HG03095 (cell line): ENCODE measurements around the gene SLC6A13.
"Not testable (repeated sequence)": the region's sequence is repeated elsewhere in the genome, so short reads cannot be mapped to it uniquely, and the experiment has no call there.

ENCODE experiments used
- ATAC-seq: cut with Tn5 transposase; IDR thresholded peaks from one replicate; pipeline ENCODE4 v1.9.1; 2021; ENCODE audit warnings: moderate library complexity; ENCODE audit not compliant: unreplicated experiment

Gene SLC6A13

DNA sequence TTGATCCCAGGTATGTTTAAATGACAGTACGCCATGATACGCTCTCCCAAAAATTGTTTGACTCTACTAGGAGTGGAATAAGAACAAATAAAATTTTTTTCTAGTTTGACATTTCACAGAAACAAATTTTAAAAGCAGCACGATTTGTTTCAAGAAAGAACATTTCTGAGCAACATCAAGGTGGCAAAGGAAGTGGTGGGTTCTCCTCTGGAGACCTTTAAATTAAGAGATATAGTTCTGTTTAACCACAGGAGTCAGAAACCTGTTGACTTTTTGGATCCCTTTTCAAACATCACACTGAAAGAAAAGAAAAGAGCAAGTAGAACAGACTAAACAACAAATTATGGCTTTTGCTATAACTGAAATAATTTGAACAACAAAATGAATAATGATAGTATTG is 2.5 kb upstream of the SLC6A13 start:
- ATAC-seq: no peak

DNA sequence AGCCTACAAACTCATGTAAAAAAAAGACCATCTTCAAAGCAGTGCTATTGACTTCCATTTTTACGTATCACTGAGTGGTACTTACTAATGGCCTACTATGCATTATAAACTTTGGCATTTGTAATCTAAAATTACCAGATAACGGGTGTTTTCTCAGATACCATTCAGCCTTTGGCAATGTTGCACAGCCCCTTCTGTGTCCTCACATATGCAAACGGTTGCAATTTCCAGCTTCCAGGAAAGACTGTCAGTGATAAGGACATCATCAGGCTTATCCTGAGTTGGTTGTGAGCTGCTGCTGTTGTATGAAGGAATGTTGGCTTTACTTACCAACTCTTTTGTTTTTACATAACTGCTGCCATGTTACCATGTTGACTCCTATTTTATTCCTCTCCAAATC is 1.6 kb upstream of the SLC6A13 start:
- no peak for ATAC-seq

DNA sequence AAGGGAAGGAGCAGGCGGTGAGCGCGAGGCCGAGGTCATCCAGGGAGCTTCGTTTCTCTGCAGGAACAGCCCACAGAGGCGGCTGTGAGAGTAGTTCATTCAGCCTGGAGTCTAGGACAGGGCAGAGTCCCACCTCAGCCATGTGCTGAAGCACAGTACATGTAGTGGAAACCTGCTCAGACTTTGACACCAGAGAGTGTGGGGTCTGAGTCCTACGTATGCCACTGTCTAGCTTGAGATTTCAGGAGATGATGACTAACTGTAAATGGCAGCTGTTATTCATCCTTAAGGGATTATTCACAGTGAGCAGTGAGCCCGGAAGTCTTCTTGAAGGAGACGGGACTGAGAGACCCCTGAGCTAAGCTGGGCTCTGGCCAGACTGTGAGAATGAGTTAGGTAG is 938 bp upstream of the SLC6A13 start:
- no peak for ATAC-seq

DNA sequence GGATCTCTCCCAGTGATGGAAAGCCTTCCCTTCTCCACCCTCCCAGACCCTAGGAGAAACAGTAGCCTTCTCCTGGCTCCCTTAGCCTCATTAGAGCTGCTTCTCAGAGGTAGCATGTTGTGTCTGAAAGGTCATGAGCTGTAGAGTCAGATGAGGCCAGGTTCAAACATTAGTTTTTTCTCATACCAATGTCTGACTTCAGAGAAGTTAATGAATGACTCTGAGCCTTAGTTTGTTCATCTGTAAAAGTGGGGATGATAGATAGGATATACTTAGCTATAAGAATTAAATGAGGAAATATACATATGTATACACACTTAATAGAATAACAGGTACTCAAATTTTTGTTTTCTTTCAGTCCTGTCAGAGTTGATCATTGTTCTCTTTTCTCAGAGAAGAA is 523 bp downstream of the SLC6A13 start:
- no peak for ATAC-seq

DNA sequence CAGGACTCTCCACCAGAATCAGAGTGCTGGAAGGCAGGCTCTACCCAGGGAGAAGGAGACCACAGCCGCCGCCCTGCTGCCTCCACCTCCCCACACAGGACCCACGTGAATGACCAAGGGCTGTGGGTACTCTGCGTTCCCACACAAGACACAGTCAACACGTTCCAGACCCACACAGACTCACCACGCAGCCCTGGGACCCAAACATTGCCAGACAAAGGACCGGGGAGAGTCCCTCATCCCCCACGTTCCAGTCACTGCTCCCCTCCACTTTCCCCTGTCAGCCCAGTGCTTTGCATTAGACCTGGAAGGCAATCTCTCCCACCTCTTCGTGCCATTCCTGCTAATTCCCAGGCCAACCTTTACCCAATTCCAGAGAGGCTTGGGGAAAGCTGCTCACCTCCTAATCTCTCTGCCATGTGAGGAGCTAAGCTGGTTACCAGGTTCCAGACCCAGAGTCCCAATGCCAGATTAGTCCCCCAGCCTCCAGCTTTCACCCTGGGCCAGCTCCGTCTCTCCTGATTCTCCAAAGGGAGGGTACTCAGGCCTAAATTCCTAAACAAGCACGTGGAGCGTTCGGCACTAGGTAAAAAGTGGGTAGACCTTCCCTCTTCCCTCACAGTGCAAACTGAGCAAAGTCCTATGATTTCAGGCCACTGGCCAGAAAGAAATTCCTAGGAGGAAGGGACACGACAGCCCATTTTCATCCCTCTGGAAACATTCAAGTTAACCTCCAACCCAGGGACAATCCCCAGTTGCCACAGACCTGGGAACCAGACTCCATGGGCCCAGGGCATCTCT is 4.9 kb downstream of the SLC6A13 start:
- ATAC-seq: no peak

DNA sequence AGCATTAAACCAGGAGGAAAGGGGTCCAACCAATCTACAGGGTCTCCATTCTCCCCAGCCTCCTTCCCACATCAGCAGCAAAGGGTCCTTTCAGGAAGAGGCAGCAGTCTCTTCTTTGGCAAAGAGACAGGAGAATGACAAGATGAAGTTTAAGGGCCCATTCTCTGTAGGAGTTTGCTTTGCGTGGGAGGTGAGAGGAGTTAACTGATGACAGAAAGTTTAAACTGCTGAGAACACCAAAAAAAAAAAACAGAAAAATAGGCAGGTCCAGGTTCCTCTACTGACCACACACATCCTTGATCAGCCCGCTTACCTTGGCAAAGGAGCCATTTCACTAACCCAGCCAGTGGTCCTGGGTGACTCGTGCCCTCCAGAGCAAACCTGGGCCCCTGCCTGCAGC is 5.7 kb downstream of the SLC6A13 start:
- ATAC-seq: no peak

DNA sequence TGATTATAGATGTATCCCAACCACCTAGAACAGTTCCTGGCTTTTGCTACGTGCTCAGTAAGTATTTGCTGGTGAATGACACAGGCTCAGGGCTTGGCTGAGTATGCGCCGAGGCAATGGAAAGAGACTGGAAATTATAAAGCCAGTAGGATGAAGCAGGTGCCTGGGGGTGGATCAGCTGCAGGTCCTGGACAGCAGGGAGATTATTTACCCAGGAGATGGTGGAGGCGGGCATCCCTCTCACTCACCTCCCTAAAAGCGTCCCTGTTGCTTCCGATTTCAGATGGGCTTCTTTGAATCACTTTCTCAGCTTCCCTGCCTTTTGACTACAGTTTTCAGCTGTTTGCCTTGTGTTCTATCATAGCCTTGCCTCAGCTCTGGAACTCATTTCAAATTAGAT is 6.4 kb downstream of the SLC6A13 start:
- ATAC-seq: no peak

DNA sequence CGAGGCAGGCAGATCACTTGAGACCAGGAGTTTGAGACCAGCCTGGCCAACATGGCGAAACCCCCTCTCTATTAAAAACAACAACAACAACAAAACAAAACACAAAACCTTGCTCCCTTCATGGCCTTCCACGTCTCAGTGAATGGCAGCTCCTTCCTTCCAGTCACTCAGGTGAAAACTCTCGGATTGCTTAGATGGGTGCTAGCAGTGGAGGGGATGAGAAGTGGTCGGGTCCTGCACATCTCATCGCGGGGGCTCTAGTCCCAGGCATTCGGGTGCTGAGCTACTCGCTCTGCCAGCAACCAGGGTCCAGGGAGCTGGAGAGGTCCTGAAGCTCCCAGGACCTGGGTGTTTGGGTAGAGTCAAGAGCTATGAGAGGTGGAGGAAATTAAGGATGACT is 7.7 kb downstream of the SLC6A13 start:
- ATAC-seq: no peak

DNA sequence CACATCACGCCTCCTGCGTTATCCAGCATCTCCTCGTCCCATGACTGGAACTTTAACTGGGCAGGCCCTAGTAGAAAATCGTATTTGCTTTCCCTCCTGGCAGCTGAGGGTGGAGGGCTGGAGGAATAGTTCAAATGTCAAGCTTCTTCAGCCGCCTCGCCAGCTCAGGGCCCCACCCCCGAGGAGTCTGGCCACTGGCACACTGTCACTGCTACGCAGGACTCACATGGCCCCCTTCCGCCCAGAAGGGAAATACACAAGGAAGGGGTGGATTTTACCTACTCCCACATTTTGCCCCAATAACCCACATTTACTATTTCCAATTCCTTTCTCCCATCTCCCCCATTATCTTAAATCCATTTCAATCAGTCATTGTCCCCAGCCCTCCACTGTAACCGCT is 8.6 kb downstream of the SLC6A13 start:
- no peak for ATAC-seq

DNA sequence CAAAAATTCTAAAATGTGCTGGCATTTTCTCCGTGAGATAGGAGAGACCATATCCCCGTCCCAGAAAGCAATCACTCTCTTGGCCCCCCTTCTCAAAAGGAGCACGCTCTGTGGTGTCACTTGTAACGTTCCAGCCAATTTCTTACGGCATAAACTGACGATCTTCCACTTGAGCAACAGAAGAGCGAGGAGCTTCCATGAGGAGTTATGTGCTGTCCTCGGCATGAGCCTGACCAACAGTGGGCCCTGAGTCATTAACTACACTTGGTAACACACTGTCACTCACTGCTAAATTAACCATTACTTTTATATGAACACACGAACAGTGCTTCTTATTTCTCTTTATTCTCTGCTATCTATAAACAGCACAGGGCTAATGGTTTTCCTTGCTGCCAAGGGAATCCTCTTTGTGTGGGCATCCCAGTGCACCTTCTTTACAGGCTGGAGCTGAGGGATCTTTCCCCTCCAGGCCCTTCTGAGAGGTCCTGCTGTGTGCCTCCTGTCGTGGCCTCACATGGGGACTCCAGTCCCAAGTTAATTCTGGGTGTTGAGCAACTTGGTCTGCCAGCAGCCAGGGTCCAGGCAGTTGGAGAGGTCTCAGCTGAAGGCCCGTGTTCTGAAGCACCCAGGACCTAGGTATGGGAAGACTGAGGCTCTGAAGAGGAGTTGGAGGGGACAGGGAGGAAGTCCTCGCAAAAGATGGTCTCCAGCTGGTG is 9.4 kb downstream of the SLC6A13 start:
- no peak for ATAC-seq

DNA sequence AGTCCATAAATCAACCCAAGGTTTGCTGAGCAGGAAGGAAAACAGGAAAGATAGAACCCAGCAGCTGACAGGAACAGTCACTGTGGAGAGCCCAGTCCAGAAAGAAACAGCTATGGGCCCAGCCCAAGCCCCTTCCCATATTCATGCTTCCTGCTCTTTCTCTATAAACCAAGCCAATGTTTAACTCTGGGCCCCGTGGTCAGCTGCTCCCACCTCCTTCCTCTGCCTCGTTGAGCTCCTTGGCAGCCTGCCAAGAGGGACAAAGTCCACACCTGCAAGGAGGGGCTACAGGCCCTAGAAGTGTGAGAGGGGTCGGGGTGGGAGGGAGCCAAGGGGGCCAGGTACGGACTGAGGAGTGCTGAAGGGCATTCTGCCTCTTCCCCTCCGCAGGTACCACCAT is 10.0 kb downstream of the SLC6A13 start:
- no peak for ATAC-seq

DNA sequence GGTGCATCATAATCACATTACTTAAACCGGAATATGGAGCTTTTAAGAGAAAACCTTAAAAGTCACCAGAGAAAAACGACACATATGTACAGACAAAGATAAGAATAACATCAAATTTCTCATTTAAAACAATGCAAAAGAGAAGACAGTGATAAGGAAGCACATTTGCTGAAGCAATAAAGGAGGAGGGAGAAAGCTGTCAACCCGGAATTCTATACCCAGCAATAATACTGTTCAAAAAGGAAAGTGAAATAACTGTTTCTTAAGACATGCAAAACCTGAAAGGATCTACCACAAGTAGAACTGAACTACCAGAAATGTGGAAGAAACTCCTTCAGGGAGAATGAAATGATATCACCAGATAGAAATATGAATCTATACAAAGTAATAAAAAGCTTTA is 15.4 kb downstream of the SLC6A13 start:
- no peak for ATAC-seq

DNA sequence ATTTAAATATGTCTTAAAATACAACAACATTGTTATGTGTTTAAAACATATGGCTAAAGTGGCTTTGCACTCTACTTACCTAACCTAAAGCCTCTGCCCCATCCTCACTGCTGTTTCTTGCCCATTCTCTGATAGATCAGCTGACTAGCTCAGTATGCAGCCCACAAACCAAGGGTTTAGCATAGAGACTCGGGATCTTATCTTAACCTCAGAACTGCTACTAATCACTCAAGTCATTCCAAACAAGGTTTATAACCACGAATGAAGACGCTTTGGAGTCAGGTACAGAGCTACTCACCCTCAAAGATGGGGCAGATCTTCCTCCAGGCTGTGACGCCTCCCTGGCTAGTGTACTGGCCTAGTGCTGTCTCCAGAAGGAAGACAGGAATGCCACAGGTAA is 19.3 kb downstream of the SLC6A13 start:
- no peak for ATAC-seq

DNA sequence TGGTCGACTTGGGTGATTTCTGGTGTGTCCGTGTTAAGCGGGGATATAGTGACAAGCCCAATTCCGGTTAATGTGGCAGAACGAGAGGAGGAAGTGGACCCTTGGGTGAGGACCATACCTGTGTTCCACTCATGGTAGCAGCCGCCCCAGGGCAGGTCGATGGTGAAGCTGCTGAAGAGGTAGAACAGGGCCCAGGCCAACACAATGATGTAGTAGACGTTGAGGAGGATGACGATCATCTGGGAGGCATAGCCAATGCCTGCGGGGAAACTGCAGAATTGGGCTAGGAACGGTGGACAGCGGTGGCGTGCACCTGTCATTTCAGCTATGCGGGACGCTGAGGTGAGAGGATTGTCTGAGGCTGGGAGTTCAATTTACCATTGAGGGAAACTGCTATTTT is 20.1 kb downstream of the SLC6A13 start:
- no peak for ATAC-seq

DNA sequence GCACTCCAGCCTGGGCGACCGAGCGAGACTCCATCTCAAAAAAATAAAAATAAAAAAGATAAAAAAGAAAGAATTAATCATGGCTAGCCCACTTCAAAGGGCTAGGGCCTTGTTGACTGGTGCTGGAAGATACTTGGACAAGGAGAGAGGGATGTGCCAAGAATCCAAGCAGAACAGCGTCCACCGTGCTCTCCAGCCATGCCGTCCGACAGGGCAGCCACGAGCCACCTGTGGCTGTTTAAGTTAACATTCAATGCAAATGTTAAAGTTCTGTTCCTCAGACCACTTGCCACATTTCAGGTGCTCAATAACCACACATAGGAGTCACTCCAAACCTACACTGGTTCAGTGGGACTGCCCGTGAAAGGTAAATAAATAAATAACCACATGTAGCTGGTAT is 21.4 kb downstream of the SLC6A13 start:
- ATAC-seq: no peak

DNA sequence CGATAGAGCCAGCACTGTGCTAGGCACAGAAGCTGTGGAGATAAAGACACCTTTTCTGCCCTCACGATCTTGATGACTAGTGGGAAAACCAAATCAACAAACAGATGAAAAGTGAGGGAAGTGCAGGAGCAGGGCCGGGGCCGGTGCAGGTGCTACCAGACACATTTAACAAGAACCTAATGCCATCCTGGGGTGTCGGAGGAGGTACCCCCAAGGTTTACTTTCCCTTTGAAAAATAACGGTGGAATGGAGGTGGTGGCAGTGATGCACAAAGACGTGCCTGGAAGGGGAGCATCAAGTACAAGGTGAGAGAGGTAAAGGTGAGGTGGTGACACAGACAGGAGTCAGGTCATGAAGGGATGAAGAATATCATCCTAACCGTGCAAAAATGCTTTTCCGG is 22.1 kb downstream of the SLC6A13 start:
- no peak for ATAC-seq

DNA sequence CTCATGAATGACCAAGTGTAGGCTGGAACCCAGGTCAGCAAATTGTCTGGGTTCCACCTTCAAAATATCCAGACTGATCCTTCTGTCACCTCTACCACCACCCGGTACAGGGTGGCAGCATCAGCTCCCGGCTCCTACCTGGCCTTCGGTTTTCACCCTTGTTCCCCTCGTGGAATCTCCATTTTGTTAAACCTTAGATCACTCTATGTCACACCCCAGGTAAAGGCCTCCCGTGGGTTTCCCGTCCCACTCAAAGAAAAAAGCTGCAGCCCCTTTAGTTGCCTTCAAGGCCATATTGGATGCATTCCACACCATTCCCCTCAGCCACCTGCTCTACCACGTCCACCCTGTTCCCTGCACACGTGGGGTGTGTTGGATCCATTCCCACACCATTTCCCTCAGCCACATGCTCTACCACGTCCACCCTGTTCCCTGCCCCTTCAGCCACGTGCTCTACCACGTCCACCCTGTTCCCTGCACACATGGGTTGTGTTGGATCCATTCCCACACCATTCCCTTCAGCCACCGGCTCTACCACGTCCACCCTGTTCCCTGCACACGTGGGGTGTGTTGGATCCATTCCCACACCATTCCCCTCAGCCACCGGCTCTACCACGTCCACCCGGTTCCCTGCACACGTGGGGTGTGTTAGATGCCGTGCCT is 23.8 kb downstream of the SLC6A13 start:
- ATAC-seq: no peak

DNA sequence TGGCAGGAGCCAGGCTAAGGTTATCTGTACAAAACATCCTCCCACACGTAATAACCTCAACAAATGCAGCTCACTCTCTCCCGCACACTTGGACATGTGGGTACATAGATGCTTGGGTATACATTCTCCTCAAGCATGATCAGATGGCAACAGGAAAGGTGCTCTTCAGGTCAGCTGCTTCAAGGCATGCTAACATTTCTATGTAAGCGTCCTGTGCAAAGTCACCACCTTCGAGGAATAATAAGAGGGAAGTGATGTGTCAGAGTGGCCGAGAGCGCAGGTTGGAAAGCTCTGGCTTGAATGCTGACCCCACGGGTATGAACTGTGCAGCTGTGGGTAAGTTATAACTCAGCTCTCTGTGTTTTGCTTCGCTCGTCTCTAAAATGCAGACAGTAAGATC is 24.5 kb downstream of the SLC6A13 start:
- ATAC-seq: no peak

DNA sequence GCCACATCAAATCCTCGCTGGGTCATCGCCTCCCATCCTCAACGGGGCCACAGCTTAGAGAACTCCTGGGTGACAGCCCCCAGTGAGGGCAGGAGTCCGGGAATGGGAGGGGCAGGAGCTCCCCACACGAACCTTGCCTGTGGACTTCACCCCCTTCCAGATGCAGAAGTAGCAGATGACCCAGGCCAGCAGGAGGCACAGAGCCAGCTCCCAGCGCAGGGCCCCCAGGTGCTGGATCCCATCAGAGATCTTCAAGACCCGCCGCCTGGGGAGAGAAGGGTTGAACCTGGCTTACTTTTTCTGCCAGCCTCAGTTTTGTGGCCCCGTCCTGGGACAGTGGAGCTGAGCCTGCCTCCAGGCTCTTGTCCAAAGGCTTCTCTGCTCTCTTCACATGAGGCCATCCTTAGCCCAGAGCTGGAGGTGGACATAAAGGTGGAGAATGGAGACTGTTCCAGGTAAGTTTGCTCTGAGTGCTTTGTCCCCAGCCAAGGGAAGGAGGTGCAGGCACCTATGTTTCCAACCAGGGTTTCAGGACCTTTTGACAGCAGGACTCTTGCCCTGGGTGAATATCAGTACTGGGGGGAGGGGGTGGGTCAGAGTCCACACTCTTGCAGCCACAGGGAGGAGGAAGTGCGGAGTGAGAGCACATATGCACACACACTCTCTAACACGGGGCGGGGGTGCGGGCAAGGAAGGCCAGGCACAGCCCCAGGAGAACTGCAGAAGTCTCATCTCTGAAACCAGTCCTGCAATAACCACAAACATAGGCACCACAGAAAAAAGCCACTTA is 25.4 kb downstream of the SLC6A13 start:
- ATAC-seq: no peak

DNA sequence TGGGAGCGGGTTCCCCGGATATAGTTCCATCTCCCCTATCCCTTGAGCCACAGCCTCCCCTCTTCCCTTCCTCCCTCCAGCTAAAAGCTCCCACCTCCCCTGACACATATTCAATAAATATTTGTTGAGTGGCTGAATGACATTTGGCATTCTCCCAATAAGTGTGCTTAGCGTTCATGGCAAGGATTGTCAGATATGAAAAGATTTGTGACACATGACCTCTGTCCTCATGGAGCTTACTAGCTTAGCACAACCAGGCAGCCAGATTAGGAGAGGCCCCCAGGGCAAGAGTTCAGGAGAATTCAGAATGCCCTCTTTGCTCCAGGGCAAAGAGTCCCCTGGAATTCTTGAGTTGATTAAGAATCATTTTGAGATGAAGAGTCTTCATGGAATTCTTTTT is 26.2 kb downstream of the SLC6A13 start:
- no peak for ATAC-seq

DNA sequence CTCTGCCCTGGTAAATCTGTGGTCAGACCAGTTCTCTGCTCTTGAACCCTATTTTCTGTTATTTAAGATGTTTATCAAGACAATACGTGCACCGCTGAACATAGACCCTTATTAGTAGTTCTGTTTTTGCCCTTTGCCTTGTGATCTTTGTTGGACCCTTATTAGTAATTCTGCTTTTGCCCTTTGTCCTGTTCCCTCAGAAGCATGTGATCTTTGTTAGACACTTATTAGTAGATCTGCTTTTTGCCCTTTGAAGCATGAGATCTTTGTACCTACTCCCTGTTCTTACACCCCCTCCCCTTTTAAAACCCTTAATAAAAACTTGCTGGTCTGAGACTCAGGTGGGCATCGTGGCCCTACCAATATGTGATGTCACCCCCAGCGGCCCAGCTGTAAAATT is 26.7 kb downstream of the SLC6A13 start:
- ATAC-seq: not testable (repeated sequence)
